Gastrocnemius medialis (tissue), 4 donors: ENCODE results near the gene CYYR1.

Experiments used
- CTCF ChIP-seq, 5 experiments: fragments of 450-650 bp in 3 of 5; fragments of 200-600 bp in 2 of 5; sonication (generic) in 2 of 5; IDR thresholded peaks in 4 of 5; conservative IDR thresholded peaks in 1 of 5; 1 replicate in 4 of 5; 2 replicates in 1 of 5; pipeline ENCODE4 v1.5.1; 2016 to 2019; ENCODE audit warnings: antibody characterized with exemption in 5 of 5, mild to moderate bottlenecking in 3 of 5, moderate library complexity in 3 of 5
- POLR2A ChIP-seq, 2 donors: fragments of 450-650 bp; IDR thresholded peaks; one replicate each; pipeline ENCODE4 v1.6.1; 2017; ENCODE audit warnings: antibody characterized with exemption in 2 of 2, mild to moderate bottlenecking in 2 of 2, moderate library complexity in 2 of 2

- TF ChIP-seq POLR2A (IDR thresholded peaks at IDR 0.05) (no peak), CTCF (IDR thresholded peaks at IDR 0.05 in 4 of 5, conservative IDR thresholded peaks at IDR 0.05 in 1 of 5) (no peak)
Measured at GRCh38 chr21:26581818-26582217, 8.7 kb upstream of the CYYR1 start.
